Activated CD4-positive, alpha-beta T cell treated with anti-CD3 and anti-CD28 coated beads for 4 hours (primary cell): ENCODE results near the gene FTSJ1.
"Not testable (repeated sequence)": the region's sequence is repeated elsewhere in the genome, so short reads cannot be mapped to it uniquely, and the experiment has no call there.

Source experiments
- DNase-seq, 2 donors: peaks; one replicate each; pipeline ENCODE4 v3.0.0-alpha.2; 2020

The FTSJ1 gene

DNA sequence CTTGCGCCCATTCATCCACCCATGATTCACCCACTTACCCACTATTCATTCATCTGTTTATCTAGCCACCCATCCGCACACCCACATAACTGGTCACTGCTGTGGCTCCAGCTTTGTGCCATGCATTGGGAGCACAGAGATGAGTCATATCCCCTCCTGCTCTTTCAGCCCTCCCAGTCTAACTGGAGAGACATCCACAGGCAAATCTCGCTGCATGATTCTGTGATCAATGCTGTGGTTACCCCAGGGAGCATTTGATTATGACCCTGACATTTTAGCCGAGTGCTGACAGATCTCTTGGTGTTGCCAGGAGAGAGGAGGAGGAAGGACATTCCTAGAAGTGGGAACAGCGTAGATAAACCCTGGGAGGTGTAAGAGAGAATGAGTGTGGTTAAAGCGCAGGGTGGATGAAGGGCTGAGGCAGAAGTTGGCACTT lies 22.4 kb downstream of the FTSJ1 start:
- DNase-seq: no peak

DNA sequence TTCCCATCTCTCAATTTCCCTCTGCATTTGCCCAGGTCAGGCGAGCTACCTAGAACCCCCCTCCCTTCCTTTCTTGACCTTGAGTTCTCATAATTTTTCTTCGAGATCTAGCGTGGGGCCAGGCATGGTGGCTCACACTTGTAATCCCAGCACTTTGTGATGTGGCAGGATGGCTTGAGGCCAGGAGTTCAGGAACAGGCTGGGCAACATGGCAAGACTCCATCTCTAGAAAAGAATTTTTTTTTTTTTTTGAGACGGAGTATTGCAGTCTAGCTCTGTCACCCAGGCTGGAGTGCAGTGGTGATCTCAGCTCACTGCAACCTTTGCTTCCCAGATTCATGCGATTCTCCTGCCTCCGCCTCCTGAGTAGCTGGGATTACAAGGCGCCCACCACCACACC lies 28.3 kb downstream of the FTSJ1 start:
- DNase-seq: no peak

DNA sequence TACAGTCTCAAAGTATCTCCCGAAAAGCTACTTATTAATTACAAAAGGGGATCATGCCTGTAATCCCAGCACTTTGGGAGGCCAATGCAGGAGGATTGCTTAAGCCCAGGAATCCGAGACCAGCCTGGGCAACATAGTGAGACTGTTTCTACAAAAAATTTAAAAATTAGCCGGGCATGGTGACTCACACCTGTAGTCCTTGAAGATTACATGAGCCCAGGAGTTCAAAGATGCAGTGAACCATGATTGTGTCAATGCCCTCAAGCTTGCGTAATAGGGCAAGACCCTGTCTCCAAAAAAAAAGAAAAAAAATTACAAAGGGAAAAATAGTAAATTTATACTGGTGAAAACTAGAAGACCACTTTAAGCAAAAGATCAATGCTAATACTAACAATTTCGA lies 29.5 kb downstream of the FTSJ1 start:
- no peak for DNase-seq

DNA sequence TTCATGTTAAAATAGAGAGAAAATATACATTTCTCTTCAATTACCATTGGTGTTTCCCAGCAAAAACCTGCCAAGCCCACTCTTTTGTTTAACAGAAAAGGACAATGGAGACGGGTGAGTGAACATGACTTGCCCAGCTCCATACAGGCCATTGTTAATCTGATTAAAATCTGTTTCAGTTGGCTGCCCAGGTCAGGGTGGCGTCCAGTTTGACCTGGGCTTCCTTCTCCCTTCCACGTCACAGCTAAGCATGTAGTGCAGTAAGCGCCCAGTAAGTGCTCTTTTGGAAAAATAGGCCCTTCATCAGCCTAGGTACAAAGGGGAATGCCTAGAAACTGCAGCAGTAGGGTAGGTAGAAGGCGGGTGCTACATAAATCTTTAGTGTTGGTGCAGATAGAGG lies 31.2 kb downstream of the FTSJ1 start:
- no peak for DNase-seq

DNA sequence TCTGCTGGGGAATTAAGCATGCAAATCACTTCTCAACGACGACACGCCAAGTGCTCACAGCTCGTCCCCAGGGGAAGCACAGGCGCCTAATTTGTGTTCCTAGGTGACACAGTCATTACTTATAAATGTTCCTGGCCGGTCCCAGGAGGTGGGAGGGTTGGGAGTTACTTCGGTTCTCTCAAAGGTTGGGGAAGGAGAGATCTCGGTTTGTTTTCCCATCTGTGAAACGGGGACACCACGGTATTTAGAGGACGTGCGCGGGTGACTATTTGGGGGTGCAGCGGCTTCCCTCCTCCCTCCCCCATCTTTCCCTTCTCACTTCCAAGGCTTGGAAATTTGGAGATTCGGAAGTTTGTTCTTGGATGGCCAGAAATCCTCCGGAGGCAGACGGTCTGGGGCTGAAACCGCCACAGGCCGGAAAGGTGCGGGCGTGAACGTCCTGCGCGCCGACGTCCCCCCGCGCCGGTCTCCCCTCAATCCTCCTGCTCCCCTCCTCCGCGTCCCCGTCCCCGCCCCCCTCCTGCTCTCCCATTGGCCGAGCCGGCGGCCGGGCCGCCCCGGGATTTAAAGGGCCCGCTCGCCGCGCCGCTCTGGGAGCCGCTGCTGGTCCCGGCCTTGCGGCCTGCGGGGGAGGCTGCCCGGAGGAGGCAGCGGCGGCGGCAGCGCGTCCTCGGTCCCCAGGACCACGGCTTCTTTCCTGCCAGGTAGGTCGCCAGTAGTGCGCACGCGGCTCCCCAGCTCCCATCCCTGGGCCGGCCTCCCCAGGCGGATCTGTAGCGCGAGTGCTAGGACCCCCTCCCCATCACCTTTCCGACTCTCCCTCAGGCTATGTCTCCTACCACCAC lies 32.6 kb downstream of the FTSJ1 start, which contains the start of gene PORCN:
Gene PORCN (plus strand): TSS at position 593 of the 845 bp plus-strand sequence. CDS start 829 bp downstream, outside the sequence.
- peak; percentile 73 to 74 for DNase-seq

DNA sequence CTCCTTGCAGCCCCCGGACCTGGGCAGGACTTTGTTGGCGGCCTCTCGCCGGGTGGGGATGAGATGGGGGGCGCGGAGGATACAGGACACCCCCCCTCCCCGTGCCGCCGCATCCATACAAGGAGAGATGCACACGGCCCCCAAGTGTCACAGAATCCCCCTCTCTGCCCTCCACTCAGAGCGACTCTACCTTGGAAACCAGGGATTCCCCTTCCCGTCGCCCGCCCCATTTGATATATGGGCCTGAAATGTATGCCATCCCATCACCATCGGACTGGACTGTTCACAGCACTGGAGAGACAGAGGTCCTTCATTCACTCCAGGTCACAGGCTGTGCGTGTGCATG lies 33.2 kb downstream of the FTSJ1 start:
- DNase-seq: no peak

DNA sequence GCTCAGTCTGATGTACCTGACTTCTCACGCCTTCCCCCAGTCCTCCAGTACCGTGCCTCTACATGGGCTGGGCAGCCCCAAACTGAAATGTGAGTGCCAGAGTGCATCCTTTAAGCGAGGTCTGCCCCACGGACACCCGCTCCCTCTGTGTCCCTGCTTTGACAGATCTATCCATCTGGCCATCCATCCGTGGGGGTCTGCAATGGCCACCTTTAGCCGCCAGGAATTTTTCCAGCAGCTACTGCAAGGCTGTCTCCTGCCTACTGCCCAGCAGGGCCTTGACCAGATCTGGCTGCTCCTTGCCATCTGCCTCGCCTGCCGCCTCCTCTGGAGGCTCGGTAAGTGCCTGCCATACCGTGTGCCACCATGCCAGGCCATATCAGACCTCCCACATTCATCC lies 33.6 kb downstream of the FTSJ1 start:
- no peak for DNase-seq

DNA sequence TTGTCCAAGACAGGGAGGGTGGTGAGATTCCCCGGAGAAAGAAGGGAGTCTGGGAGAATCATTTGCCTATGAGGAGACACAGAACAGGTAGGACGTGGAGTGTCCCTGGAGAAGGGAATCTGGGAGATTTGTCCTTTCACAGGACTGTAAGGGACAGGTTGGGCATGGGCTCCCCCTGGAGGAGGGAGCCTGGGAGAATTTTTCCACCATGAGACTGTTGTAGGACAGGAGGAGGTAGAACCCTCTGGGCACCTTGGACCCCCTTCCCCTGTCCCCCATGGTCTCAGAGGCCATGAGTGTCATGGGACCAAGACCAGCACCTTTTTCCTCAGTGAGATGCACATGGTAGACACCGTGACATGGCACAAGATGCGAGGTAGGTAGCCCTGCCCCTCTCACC lies 35.6 kb downstream of the FTSJ1 start:
- no peak for DNase-seq

DNA sequence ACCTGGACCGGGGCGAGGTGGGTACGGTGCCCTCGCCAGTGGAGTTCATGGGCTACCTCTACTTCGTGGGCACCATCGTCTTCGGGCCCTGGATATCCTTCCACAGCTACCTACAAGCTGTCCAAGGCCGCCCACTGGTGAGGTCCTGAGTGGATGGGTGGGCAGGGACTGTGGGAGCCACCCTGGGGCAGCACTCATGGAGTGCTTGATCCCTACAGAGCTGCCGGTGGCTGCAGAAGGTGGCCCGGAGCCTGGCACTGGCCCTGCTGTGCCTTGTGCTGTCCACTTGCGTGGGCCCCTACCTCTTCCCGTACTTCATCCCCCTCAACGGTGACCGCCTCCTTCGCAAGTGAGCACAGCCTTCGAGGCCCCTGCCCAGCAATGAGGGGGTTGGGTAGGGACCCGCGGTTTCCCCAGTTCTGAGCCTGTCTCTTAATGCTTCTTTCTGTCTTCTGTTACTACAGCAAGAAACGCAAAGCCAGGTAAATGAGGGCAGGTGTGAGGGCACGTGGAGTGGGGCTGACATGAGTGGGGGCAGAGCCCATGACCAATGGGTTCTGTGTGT lies 36.5 kb downstream of the FTSJ1 start:
- no peak for DNase-seq

DNA sequence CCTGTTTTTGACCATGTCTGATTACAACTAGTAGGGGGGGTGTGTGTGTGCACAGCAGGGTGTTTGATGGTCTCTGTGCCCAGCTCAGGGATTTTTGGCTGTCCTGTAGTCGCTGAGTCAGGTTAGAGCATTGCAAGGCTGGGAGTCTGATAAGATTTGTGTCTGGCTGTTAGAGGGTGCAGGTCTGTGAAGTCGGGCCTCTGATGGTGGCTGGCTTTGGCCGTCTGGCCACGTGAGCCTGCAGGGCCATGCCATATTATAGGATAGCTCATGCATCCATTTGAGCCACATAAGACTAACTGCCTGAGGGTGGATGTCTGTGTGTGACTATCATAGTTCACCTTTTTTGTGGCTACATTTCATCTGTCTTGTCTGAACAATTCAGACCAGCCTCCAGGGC lies 37.7 kb downstream of the FTSJ1 start:
- DNase-seq: no peak

DNA sequence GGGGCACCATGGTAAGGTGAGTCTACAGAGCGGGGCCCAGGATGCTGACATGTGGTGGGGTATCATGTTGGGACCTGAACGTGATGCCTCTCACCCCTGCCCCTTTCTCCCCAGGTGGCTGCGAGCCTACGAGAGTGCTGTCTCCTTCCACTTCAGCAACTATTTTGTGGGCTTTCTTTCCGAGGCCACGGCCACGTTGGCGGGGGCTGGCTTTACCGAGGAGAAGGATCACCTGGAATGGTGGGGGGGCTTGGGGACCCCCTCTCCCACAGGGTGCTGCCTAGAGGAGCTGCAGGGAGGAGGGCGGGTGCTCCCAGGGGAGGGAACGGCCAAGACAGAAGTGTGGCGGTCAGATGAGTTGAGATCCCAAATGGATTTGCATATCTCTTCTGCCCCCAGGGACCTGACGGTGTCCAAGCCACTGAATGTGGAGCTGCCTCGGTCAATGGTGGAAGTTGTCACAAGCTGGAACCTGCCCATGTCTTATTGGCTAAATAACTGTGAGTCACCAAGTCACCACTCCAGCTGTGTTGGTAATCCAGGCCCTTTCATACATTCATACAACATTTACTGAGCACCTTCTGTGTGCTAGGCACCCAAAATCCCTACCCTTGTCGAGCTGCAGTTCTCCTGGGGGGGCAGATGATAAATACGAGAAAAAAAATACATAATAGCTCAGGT lies 38.3 kb downstream of the FTSJ1 start:
- no peak for DNase-seq

DNA sequence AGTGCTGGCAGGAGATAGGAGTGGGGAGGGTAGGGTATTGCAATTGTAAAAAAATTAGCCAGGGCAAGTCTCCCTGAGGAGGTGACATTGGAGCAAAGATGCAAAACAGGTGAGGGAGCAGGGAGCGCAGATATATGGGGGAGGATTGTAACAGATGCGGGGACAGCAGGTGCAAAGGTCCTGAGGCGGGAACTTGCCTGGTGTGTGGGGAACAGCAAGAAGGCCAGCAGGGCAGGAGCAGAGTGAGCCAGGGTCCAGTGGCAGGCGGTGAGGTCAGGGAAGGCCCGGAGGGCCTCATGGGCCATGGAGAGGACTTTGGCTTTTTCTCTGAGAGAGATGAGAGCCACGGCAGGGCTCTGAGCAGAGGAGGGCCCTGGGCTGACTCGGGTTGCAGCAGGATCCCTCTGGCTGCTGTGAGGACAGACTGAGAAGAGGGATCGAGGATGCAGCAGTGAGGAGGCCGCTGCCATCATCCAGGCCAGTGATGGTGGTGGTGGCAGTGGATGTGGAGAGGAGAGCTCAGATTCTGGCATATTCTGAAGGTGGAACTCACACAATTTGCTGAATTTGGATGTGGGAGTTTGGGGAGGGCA lies 39.0 kb downstream of the FTSJ1 start:
- no peak for DNase-seq

DNA sequence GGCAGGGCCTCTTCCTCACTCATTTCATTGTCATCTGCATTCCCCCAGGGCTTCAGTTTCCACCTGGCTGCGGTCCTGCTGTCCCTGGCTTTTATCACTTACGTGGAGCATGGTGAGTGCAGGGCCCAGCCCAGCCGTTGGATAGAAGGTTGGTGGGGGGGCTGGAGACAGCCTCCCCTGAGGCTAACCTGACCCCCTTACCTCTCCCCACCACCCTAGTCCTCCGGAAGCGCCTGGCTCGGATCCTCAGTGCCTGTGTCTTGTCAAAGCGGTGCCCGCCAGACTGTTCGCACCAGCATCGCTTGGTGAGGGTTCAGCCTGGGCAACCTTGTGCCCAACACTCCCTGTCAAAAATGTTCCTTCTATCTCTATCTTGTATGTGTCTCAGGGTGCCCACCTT lies 39.8 kb downstream of the FTSJ1 start:
- no peak for DNase-seq

DNA sequence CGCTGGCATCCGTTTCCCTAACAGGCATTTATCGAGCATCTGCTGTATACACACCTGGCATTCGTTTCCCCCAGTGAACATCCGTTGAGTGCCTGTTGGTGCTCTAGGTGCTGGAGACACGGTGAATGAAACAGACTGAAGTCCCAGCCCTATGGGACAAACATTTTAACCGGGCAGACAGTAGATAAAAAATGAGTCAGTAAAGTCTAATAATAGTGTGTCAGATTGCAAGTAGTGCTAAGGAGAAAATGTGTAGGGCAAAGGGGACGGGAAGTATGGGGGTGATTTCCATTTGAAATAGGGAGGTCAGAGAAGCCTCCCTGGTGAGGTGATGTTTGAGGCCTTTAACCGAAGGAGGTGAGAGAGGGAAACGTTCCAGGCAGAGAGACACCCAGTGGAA lies 40.3 kb downstream of the FTSJ1 start:
- DNase-seq: no peak

DNA sequence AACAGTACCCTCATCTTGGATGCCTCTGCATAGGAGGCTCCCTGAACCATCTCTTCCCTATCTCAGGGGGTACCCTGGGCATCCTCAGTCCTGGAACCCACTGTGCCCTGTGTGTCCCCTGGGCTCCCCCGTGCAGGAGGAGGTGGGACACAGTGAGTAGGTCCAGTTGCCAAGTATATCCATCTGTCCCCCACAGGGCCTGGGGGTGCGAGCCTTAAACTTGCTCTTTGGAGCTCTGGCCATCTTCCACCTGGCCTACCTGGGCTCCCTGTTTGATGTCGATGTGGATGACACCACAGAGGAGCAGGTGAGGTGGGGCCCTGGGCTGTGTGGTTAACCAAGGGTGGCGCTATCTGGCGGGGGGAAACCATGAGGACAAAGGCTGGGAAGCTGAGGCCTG lies 41.0 kb downstream of the FTSJ1 start:
- no peak for DNase-seq

DNA sequence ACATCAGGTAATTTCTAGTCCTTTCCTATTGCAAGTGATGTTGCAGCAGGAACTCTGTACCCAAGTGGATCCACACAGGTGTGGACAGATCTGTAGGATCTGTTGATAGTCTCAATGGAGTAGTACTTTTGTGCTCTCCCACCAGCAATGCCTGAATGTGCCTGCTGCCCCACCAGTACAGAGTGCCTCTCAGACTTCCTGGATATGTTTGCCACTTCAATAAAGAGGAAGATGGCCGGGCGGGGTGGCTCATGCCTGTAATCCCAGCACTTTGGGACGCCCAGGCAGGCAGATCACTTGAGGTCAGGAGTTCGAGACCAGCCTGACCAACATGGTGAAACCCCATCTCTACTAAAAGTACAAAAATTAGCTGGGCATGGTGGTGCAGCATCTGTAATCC lies 43.5 kb downstream of the FTSJ1 start:
- not testable (repeated sequence) for DNase-seq

DNA sequence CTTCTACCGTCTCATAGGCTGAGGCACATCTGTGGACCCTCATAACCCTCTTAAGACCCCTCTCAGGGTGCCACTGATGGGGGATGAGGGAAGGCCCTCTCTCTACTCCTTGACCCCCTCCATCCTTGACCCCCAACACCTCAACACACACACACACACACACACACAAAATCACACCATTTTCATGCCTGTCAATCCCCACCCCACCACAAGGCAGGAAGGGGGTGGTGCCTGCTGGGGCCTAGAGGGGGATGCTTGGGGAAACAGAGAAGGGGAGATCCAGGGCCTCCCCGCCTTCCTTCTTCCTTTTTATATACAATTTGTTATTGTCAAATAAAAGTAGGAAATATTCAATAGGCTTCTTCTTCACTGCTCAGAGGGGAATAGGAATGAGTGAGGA lies 44.5 kb downstream of the FTSJ1 start:
- DNase-seq: no peak

DNA sequence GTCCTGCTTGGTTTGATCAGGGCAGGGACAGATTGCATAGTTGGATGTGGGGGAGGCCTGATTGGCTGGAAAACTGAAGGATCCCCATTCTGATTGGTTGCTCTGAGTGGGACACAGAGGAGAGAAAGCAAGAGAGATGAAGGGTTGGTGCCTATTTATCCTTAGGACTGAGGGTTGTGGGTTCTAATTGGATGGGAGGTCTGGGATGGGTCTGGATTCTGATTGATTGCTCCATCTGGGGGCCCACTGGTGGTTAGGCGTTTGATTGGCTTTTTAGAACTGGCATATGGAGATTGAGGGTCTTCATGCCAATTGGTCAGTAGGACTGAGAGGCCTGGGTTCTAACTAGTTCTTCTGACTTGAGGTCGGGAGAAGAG lies 45.0 kb downstream of the FTSJ1 start:
- DNase-seq: no peak

DNA sequence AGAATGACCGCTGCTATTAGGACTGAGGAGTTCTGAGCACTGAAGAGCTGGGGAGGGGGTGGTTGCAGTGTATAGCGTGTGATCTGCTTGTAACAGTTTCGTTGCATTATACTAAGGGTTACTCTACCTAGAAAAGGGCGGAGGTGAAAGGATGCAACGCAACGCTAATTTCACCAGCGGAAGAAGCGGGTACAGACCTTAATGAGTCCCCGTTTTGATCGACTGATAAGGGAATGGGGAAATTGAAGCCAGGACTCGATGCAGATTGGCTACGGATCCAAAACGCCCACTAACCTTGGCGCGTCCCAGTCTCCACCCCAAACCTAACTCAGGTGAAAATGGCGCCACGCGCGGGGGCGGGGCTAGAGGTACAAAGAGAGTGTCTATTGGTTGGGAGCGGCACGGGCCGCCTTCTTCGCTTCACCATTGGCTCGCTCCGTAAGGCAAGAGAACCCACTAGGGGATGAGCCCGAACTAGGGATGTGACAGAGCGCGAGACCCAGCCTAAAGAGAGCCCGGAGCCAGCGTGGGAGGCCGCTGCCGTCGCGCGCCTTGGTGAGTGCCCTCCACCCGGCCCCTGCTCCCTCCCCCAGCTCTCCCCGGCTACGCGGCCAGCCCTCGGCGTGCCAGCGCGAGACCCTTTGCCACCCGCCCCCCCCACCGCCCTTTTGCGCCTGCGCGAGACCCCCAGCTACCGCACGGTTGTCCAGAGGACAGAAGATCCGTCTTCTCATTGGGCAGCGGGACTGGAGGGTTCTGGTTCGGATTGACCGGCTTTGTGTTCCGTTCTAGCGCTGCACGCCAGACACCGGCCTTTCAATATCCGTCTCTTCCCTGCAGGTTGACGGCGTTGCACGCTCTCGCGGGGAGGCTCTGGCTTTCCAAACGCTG lies 45.6 kb downstream of the FTSJ1 start, which contains the start of gene EBP:
Gene EBP (plus strand): TSS at position 456 of the 891 bp plus-strand sequence. CDS start 1,964 bp downstream, outside the sequence.
- DNase-seq: peak; percentile 92 to 94

DNA sequence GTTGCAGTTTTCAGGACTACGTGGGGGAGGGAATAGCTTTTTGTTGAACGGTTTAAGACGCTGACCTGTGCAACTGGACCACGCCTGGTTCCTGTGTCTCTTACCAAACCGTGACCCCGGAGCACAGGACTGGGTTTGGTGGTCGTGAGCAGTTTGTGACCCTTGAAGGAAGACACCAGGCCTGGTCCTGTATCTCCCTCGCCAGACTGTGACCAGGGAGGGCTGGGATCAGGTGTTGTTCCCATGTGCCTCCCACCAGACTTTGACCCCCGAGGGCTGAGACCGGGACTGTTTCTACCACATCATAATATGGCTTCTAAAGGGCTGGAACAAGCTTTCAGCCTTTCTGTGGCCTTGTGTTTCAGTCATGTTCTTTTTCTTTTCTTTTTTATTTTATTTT lies 46.3 kb downstream of the FTSJ1 start:
- DNase-seq: no peak

DNA sequence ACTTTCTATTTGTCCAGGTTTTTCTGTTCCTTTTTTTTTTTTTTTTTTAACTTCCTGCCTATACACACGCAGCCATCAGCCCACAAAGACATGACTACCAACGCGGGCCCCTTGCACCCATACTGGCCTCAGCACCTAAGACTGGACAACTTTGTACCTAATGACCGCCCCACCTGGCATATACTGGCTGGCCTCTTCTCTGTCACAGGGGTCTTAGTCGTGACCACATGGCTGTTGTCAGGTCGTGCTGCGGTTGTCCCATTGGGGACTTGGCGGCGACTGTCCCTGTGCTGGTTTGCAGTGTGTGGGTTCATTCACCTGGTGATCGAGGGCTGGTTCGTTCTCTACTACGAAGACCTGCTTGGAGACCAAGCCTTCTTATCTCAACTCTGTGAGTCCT lies 47.7 kb downstream of the FTSJ1 start:
- DNase-seq: no peak

DNA sequence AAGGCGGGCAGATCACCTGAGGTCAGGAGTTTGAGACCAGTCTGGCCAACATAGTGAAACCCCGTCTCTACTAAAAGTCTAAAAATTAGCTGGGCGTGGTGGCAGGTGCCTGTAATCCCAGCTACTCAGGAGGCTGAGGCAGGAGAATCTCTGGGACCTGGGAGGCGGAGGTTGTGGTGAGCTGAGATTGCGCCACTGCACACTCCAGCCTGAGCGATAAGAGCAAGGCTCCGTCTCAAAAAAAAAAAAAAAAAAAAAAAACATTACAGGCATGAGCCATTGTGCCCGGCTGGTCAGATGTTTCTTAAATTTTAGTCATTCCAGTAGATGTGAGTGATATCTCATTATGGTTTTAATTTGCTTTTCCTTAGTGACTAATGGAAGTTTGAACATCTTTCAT lies 49.9 kb downstream of the FTSJ1 start:
- DNase-seq: not testable (repeated sequence)

DNA sequence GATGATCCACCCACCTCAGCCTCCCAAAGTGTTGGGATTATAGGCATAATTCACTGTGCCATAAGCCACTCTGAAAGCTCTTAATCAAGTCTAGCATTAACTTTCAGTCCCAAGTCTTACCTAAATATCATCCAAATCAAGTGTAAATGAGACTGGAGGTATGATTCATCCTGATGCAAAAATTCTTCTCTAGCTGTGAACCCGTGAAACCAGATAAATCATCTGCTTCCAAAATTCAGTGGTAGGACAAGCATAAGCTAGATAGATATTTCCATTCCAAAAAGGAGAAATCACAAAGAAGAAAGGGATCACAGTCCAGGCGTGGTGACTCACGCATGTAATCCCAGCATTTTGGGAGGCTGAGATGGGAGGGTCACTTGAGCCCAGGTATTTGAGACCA lies 54.7 kb downstream of the FTSJ1 start:
- no peak for DNase-seq
